ENCODE measurements around the gene ZXDA. TPM values are rescaled to one million over a fixed set of nuclear protein-coding genes. Genes with fewer than 3 reads are reported as not detected.

ZXDA gene
- total RNA-seq, 1 donor from 2014 or later: 4.5 TPM

DNA sequence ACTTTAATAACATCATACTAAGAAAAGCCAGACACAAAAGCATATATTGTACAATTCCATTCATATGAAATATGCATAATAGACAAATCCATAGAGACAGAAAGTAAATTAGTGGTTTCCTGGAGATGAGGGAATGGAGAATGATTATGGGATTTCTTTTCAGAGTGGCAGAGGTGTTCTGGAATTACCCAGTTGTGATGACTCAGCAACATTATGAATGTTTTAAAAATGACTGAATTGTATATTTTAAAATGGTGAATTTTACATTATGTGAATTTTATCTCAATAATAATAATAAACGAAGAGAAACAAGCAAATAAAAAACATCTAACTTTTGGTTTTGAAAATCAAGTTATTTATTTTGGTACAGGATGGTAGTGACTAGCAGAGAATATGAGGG lies 11.2 kb downstream of the ZXDA start:
- DNase-seq (ENCODE audit: low spot score): no peak
- intact Hi-C loops (cut with DNase I): no loop called here

DNA sequence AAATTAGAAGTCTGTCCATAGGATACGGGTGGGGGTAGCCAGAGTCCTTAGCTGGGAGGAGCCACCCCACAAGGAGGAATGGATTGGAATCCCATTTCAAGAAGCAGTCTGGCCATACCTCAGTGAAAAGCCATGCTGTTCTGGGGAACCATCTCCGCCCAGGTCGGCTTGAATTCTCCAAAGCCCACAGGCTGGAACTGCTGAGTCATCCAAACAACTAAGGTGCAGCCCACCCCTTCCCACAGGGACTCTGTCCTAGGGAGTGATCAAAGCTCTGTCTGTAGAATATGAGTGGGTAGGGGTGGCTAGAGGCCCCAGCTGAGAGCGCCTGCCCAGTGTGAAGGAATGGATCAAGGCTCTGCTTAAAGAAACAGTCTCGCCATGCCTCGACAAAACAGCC lies 38.8 kb downstream of the ZXDA start:
- DNase-seq (ENCODE audit: low spot score): no peak
- intact Hi-C loops (cut with DNase I): no loop called here

Other genes with a start within 250 kb of the ZXDA start
- not detected for gene NLRP2B, start 230.2 kb downstream of the ZXDA start, total RNA-seq